GM18870 (cell line): ENCODE results near the gene CASZ1.

Experiments
- ATAC-seq: cut with Tn5 transposase; IDR thresholded peaks from one replicate; pipeline ENCODE4 v1.9.1; 2021; ENCODE audit warnings: moderate library complexity; ENCODE audit not compliant: unreplicated experiment

The CASZ1 gene

GRCh38 chr1:10710489-10710888 lies 86.0 kb downstream of the CASZ1 start:
- ATAC-seq = no peak

GRCh38 chr1:10709646-10710045 lies 86.8 kb downstream of the CASZ1 start:
- no peak for ATAC-seq

DNA sequence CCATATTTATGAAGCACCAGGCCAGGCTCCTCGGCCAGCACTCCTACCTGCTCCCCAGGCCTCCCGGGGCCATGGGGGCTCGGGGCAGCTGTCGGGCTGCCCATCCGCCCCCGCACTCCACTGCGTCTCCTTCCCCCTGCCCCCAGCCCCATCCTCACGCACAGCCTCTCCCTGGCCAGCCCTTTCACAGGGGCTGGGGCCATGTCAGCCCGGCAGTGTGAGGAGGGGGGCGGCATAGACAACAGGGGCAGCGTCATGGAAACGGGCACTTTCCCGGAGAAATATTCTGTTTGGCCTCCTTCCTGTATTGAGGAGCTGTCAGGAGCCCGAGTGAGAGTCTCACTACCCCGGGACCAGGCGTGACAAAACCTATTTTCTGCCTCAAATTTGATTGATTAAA lies 87.3 kb downstream of the CASZ1 start:
- no peak for ATAC-seq

- ATAC-seq = no peak
These were observed 87.7 kb downstream of the CASZ1 start for GRCh38 chr1:10708757-10709156.

- ATAC-seq = no peak
These were observed 89.2 kb downstream of the CASZ1 start for GRCh38 chr1:10707208-10707607.

- ATAC-seq = no peak
These were observed 90.0 kb downstream of the CASZ1 start for GRCh38 chr1:10706376-10706913.

DNA sequence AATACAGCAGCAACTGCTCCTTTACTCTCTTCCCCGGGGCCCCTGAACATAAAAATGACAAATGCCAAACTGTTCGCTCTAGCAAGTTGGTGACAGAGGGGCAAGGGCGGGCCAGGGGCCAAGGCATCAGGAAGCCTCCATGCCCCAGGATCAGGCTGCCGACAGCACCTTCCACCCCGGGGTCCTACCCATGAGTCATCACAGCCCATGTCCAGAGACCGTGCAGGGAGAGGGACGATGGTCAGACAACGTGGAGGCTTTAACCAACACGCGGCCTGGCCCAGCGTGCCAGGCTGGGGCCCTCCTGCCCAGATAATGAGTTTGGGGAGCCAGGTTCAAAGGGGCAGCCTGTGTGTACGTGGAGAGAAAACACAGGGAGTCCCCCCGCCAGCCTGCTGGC lies 90.5 kb downstream of the CASZ1 start:
- no peak for ATAC-seq

DNA sequence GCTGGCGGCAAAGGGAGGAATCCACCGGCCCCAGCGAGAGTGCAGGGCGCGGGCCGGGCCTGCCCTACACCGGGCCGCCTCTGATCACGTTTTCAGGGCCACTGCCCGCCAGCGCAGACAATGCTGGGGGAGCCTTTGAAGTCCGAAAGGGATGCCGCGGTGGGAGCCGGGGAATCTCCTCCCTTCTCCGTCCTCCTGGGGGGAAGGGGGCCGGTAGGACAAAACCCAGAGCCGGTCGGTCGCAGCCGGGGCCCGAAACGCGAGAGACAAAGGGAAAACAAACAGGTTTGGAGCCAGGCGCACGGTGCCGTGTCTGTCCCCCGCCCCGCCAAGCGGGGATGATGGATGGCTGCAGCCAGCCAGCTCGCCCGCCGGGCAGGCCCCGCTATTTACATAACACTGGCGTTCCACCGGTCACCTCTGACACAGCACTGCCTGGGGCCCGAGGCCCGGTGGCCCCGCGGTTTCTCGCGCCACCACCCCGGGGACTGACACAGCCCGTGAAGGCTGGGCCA lies 92.0 kb downstream of the CASZ1 start:
- ATAC-seq = no peak

DNA sequence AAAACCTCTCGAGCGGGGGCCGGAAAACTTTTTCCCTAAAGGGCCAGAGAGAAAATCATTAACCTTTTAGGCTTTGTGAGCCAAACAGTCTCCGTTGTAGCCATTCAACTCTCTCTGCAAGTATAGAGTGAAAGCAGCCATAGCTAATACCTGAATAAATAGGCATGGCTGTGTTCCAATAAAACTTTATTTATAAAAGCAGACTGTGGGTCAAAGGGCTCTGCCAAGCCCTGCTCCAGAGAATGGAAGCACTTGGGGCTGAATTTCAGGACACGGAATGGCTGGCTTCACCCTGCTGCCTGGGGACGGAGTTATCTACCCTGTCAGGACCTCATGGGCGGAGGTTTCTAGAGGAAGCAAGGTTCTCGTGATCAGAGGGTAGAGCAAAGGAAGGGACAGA lies 92.7 kb downstream of the CASZ1 start:
- ATAC-seq = no peak

DNA sequence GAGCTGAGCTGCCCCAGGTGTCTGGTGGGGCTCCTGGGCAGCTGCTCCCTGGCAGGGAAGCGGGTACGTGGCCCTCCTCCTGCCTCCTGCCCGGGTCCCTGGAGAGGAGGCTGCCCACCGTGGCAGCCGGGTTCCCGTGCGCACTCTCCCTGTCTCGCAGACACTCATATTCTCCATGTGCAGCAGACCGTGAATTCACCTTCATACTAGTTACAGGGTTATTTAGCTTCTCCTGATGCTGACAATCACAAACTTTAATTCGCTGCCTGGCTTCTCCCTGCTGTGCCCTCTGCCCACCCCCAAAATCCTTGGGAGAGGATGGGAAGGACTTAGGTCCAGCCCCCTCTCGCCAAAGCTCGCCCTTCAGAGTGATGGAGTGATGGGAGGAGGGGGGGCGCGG lies 95.3 kb downstream of the CASZ1 start:
- no peak for ATAC-seq

DNA sequence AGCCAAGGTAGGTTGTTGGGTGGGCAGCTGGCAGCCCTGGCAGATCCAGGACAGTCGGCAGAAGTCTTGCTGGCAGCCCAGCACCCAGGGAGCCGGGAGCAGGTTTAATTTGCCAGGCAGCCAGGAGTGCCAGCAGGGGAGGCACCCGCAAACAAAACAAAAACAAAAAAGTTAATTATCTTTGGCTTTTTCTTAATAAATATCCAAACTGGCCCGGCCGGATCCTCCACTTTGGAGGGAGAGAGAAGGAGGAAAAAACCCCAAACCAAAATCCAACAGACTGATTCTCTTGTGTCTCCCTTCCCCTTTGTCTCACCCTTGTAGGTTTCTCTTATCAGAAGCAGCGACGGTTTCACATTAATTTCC lies 97.0 kb downstream of the CASZ1 start:
- no peak for ATAC-seq

DNA sequence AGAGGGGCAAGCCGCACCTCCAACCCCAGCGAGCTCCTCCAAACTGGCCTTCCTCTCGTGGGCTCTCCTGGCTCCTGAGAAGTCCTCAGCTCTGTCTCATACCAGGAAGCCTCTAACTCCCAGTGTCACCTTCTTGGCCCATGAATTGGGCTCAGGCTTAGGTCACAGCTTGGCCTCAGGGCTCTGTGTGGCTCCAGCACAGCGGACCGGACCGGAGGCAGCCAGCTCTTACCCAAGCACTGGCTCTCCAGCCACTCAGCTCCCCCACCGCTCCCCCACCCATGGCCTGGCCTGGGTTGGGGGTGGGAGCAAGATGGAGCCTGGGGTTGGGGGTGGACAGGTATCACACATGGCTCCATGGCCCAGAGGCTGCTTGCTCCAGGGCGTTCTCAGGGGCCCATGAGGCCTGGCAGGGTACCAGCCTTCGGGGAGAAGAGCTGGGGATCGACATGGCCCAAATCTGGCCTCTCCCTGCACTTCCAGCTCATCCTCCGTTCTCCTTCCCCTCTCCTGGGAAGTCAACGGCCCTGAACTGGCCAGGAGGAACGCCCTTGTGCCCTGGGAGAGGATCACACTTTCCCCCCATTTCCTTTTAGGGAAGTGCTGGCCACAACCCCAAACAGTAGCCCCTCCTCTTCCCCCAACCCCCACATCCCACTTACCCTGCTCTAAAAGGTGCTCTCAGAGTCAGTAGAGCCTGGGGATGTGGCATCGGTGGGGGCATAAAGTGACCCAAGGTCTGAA lies 97.5 kb downstream of the CASZ1 start:
- no peak for ATAC-seq

DNA sequence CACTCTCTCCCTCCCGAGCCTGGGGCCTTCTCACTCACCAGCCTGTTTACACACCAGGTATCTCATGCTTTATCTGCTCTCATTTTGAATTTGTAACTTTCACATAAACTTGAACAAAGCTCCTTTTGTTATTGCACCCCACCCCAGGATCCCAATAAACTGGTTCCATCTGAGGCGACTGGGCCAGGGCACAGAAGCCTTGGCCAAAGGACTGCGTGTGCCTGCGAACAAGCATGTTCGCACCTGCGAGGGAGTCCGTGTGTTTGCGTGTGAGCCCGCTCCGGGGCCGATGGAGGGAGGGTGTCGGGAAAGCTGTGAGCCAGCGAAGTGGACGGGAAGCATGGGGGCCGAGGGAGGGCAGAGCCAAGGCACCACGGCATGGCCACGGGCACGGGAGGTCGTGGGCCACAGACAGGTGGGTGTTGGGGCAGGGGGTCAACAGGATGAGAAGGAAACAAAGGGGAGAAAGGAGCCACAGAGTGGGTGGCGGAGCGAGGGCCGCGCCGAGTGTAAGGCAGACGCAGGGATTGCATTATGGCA lies 98.8 kb downstream of the CASZ1 start:
- no peak for ATAC-seq

- ATAC-seq = no peak
These were observed 99.5 kb downstream of the CASZ1 start for GRCh38 chr1:10696977-10697376.

DNA sequence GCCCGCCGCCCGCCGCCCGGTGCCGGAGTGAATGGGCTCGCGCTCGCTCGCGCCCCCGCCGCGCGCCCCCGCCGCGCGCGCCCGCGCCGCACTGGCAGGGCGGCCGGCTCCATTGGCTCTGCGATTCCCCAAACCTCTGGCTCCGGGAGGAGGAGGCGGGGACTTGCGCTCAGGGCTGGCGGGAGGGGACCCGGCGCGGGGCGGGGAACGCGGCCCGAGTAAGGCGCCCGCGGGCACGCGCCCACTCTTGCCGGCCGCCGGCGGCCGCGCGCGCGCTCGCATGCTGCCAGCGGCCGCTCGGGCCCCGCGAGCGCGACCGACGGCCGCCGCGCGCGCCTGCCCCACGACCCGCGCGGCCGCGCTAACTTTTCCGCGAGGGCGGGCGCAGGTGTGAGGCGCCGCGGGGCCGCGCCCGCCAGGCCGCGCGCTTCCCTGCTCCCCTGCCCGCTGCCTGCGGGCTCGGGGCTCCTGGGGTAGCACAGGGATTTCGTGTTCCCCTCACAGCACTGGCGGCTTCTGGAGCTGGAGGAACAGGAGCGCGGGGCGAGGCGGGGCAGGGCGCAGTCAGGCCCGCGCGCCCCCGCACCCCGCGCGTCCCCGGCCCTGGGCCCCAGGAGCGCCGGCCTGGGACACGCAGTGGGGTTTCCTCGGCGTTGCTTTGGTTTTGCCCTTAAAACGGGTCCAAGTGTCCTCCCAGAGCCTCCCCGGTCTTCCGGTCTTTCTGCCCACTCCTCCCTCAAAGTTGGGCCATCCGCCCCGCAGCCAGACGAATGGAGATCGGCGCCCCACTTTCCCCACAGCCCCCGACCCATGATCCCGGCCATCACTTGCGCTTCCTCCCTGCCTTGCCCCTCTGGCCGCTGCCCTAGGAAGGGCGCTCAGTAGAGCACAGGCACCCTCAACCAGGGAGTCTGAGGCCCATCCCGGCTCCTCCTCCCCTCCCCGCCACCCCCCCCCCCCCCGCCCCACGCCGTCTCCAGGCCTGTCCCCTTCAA lies 101.5 kb downstream of the CASZ1 start:
- ATAC-seq = no peak

GRCh38 chr1:10694274-10694632 lies 102.2 kb downstream of the CASZ1 start:
- no peak for ATAC-seq

DNA sequence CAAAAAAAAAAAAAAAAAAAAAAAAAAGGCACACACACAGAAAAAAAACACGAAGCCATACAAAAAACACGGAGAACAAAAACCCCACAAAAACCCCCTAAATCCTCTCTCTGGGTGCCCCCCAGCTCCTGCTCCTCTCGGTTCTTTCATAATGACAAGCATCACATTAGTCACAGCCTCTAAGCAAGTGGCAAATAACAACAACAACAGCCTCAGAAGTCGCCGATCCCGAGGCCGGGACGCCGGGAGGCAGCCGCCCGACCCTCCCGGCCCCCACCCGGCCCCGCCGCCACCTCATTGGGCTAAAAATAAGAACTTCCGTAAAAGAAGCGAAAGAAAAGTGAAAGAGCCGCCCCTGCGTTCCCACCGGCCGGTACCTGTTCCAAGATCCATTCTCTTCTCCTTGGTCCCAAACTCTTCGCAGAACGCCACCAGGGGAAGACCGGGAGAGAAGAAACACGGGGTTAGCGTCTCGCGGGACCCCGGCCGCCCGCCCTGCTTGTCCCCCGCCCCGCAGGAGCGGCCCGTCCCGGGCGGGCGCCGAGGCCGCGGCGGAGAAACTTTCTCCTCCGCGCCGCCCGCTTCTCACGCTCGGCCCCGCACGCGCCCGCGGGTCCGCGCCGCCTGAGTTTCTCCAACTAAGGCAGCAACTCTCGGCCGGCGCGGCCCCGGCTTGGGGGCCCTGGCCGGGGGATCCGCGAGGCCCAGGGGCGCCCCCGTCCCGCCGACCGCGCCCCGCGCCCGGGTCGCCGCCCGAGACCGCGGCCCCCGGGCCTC lies 102.8 kb downstream of the CASZ1 start:
- ATAC-seq = no peak

GRCh38 chr1:10693152-10693496 lies 103.3 kb downstream of the CASZ1 start:
- ATAC-seq = no peak

GRCh38 chr1:10692401-10693021 lies 103.9 kb downstream of the CASZ1 start:
- no peak for ATAC-seq

DNA sequence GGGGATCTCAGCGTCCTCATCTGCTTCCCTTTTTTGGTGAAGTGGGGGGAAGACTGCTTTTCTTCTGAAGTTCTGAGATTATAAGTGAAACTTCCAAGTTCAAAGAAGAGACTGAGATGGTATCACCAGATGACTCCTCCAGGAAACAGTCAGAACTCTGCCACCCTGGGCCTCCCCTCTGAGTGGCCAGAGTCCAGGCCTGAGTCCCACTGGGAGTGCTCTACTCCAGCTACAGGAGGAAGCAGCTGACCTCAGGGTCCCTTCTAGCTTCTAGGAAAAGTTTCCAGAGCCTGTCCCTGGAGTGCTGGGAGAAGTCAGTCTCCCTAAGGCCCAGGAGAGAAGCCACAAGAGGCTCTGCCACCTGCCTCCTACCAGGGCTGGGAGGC lies 104.7 kb downstream of the CASZ1 start:
- no peak for ATAC-seq
